ENCODE data around the gene DLGAP1.

The DLGAP1 gene

DNA sequence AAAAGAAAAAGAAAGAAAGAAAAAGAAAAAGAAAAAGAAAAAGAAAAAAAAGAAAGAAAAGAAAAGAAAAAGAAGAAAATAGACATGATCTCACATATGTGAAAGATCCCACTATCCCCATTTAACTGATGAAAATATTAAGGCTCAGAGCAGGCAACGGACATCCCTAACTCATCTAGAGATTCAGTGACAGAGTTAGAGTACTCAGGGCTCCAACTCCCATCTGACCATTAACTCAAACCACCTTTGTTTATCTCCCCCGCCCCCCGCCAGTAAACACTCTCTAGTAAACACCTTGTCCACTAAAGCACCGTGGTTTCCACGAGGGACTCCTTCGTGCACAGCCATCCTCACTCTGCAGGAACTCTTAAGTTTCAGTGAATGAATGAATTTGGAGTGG lies 862.2 kb downstream of the DLGAP1 start:
- Histone ChIP-seq H3K27ac (ENCODE audit: poor library complexity, severe bottlenecking) (peak overlapping the region; percentile 99), H3K4me3 (ENCODE audit: severe bottlenecking) (no peak overlapping the region), H3K27me3 (ENCODE audit: insufficient read depth, poor library complexity, severe bottlenecking) (no peaks in the 10 kb centered on the region), H3K9me3 (ENCODE audit: severe bottlenecking) (no peaks in the 10 kb centered on the region), H3K36me3 (ENCODE audit: low read depth) (no peaks in the 10 kb centered on the region), H3K4me1 (ENCODE audit: insufficient read depth, poor library complexity, severe bottlenecking) (peaks cover 35% of the 10 kb centered on the region)
- no peak for TF ChIP-seq CTCF (IDR thresholded peaks at IDR 0.05; ENCODE audit: poor library complexity, severe bottlenecking)
- DNase-seq (ENCODE audit: low spot score) (no peak), ATAC-seq (ENCODE audit: low read depth) (no peak)

DNA sequence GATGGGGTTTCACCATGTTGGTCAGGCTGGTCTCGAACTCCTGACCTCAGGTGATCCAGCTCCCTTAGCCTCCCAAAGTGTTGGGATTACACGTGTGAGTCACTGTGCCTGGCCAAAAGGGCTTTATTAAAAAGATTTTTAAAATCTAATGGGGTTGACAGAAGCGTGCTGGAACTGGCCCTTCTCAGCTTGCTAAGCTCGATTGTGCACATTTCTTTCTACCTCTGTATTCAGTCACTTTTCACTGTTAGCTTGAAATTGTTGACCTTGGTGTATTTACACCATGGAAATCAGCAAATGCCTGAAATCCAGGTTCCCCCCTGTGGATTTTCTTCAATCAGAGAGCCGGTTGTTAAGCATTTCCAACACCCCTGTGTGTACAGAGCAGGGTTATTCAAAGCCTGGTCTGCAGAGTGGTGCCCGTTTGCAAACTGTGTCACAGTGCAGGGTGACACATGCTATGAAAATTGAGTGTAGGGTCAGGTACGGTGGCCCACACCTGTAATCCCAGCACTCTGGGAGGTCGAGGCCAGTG lies 864.9 kb downstream of the DLGAP1 start:
- TF ChIP-seq CTCF (IDR thresholded peaks at IDR 0.05; ENCODE audit: poor library complexity, severe bottlenecking), result no peak
- no peaks in the 10 kb centered on the region for H3K9me3 ChIP-seq (ENCODE audit: severe bottlenecking)
- H3K27ac ChIP-seq (ENCODE audit: poor library complexity, severe bottlenecking), result no peak overlapping the region
- H3K4me3 ChIP-seq (ENCODE audit: severe bottlenecking), result no peak overlapping the region
- DNase-seq (ENCODE audit: low spot score) (no peak), ATAC-seq (ENCODE audit: low read depth) (no peak)
- no peaks in the 10 kb centered on the region for H3K36me3 ChIP-seq (ENCODE audit: low read depth)
- no peaks in the 10 kb centered on the region for H3K27me3 ChIP-seq (ENCODE audit: insufficient read depth, poor library complexity, severe bottlenecking)
- peaks cover 17% of the 10 kb centered on the region for H3K4me1 ChIP-seq (ENCODE audit: insufficient read depth, poor library complexity, severe bottlenecking)

- Histone ChIP-seq H3K4me3 (ENCODE audit: severe bottlenecking) (no peak overlapping the region), H3K4me1 (ENCODE audit: insufficient read depth, poor library complexity, severe bottlenecking) (peaks cover 9% of the 10 kb centered on the region), H3K27ac (ENCODE audit: poor library complexity, severe bottlenecking) (no peak overlapping the region), H3K36me3 (ENCODE audit: low read depth) (no peaks in the 10 kb centered on the region), H3K27me3 (ENCODE audit: insufficient read depth, poor library complexity, severe bottlenecking) (no peaks in the 10 kb centered on the region), H3K9me3 (ENCODE audit: severe bottlenecking) (no peaks in the 10 kb centered on the region)
- DNase-seq (ENCODE audit: low spot score) (no peak), ATAC-seq (ENCODE audit: low read depth) (peak; percentile 80)
- peak; percentile 87 for TF ChIP-seq CTCF (IDR thresholded peaks at IDR 0.05; ENCODE audit: poor library complexity, severe bottlenecking)
Measured at GRCh38 chr18:3585656-3586509, 869.2 kb downstream of the DLGAP1 start.

- H3K27ac ChIP-seq (ENCODE audit: poor library complexity, severe bottlenecking), result no peak overlapping the region
- no peaks in the 10 kb centered on the region for H3K27me3 ChIP-seq (ENCODE audit: insufficient read depth, poor library complexity, severe bottlenecking)
- DNase-seq (ENCODE audit: low spot score) (no peak), ATAC-seq (ENCODE audit: low read depth) (peak; percentile 49; the same call in 1 of the 3 replicates)
- H3K9me3 ChIP-seq (ENCODE audit: severe bottlenecking), result no peaks in the 10 kb centered on the region
- H3K4me1 ChIP-seq (ENCODE audit: insufficient read depth, poor library complexity, severe bottlenecking), result peaks cover 11% of the 10 kb centered on the region
- no peaks in the 10 kb centered on the region for H3K36me3 ChIP-seq (ENCODE audit: low read depth)
- no peak for TF ChIP-seq CTCF (IDR thresholded peaks at IDR 0.05; ENCODE audit: poor library complexity, severe bottlenecking)
- H3K4me3 ChIP-seq (ENCODE audit: severe bottlenecking), result no peak overlapping the region
Measured at GRCh38 chr18:3584897-3585460, 870.1 kb downstream of the DLGAP1 start.

Data from RWPE2 (cell line).